H9 (cell line): ENCODE results near the gene PELI2. TPM values are rescaled to one million over a fixed set of nuclear protein-coding genes. Genes with fewer than 3 reads are reported as not detected.

Experiments
- DNase-seq: peaks from one replicate; pipeline ENCODE4 v3.0.0-alpha.2; 2017
- H2AFZ ChIP-seq: one replicate; pipeline ENCODE4 v1.6.1; 2013; ENCODE audit warnings: mild to moderate bottlenecking, low read length, control low read depth, moderate library complexity
- H2AK5ac ChIP-seq: 2 replicates; pipeline ENCODE4 v1.6.1; 2013; ENCODE audit warnings: low read length, control low read depth, mixed read lengths; ENCODE audit not compliant: insufficient read length
- H2BK120ac ChIP-seq: one replicate; pipeline ENCODE4 v1.6.1; 2013; ENCODE audit warnings: low read depth, mild to moderate bottlenecking, low read length, control low read depth, inconsistent platforms; ENCODE audit not compliant: poor library complexity, severe bottlenecking
- H2BK12ac ChIP-seq: 2 replicates; pipeline ENCODE4 v1.6.1; 2013; ENCODE audit warnings: low read length, control low read depth, mixed read lengths, low read depth; ENCODE audit not compliant: insufficient read length
- H2BK15ac ChIP-seq: 2 replicates; pipeline ENCODE4 v1.6.1; 2013; ENCODE audit warnings: low read depth, low read length, control low read depth
- H2BK20ac ChIP-seq: one replicate; pipeline ENCODE4 v1.6.1; 2013; ENCODE audit warnings: low read depth, mild to moderate bottlenecking, low read length, control low read depth, inconsistent platforms; ENCODE audit not compliant: poor library complexity, severe bottlenecking
- H2BK5ac ChIP-seq: 2 replicates; pipeline ENCODE4 v1.6.1; 2013; ENCODE audit warnings: low read length, control low read depth, mixed read lengths; ENCODE audit not compliant: insufficient read length
- H3K14ac ChIP-seq: 2 replicates; pipeline ENCODE4 v1.6.1; 2013; ENCODE audit warnings: low read length, control low read depth; ENCODE audit not compliant: insufficient read depth
- H3K18ac ChIP-seq: 2 replicates; pipeline ENCODE4 v1.6.1; 2013; ENCODE audit warnings: low read depth, mild to moderate bottlenecking, mixed read lengths, low read length, control low read depth; ENCODE audit not compliant: insufficient read length
- H3K23ac ChIP-seq: 2 replicates; pipeline ENCODE4 v1.6.1; 2013; ENCODE audit warnings: low read length, control low read depth, mixed read lengths, low read depth; ENCODE audit not compliant: insufficient read length
- H3K23me2 ChIP-seq: 2 replicates; pipeline ENCODE4 v1.6.1; 2013; ENCODE audit warnings: low read depth, mild to moderate bottlenecking, mixed read lengths, low read length, control low read depth; ENCODE audit not compliant: insufficient read length, poor library complexity, severe bottlenecking
- H3K27ac ChIP-seq: 2 replicates; pipeline ENCODE4 v1.5.1; 2013; ENCODE audit warnings: low read length, control low read depth, mixed read lengths, low read depth; ENCODE audit not compliant: insufficient read length
- H3K27me3 ChIP-seq: 2 replicates; pipeline ENCODE4 v1.6.1; 2013; ENCODE audit warnings: low read length, control low read depth, inconsistent platforms; ENCODE audit not compliant: insufficient read depth
- H3K4ac ChIP-seq: 2 replicates; pipeline ENCODE4 v1.6.1; 2013; ENCODE audit warnings: low read depth, mild to moderate bottlenecking, control low read depth, inconsistent platforms, low read length, moderate library complexity
- H3K4me1 ChIP-seq: 2 replicates; pipeline ENCODE4 v1.6.1; 2013; ENCODE audit warnings: low read length, control low read depth, inconsistent platforms; ENCODE audit not compliant: insufficient read depth
- H3K4me2 ChIP-seq: 2 replicates; pipeline ENCODE4 v1.6.1; 2013; ENCODE audit warnings: low read length, control low read depth, mixed read lengths; ENCODE audit not compliant: insufficient read length, insufficient read depth
- H3K56ac ChIP-seq: 2 replicates; pipeline ENCODE4 v1.6.1; 2013; ENCODE audit warnings: low read depth, mild to moderate bottlenecking, mixed read lengths, low read length, control low read depth; ENCODE audit not compliant: insufficient read length
- H3K79me1 ChIP-seq: 2 replicates; pipeline ENCODE4 v1.6.1; 2013; ENCODE audit warnings: low read depth, mild to moderate bottlenecking, moderate library complexity, low read length, control low read depth, inconsistent platforms; ENCODE audit not compliant: insufficient read depth, poor library complexity, severe bottlenecking
- H3K79me2 ChIP-seq: 2 replicates; pipeline ENCODE4 v1.6.1; 2013; ENCODE audit warnings: low read length, control low read depth, inconsistent platforms; ENCODE audit not compliant: insufficient read depth
- H3K9ac ChIP-seq: 2 replicates; pipeline ENCODE4 v1.6.1; 2013; ENCODE audit warnings: low read length, control low read depth, mixed read lengths; ENCODE audit not compliant: insufficient read length; ENCODE audit errors: extremely low read depth
- H3K9me3 ChIP-seq: one replicate; pipeline ENCODE4 v1.6.1; 2013; ENCODE audit warnings: low read depth, low read length, inconsistent platforms; ENCODE audit not compliant: control insufficient read depth
- H3T11ph ChIP-seq: one replicate; pipeline ENCODE4 v1.6.1; 2013; ENCODE audit warnings: mild to moderate bottlenecking, low read length, control low read depth, inconsistent platforms
- H4K20me1 ChIP-seq: one replicate; pipeline ENCODE4 v1.6.1; 2013; ENCODE audit not compliant: control insufficient read depth, insufficient read length, insufficient read depth
- H4K5ac ChIP-seq: 2 replicates; pipeline ENCODE4 v1.6.1; 2013; ENCODE audit warnings: low read depth, mild to moderate bottlenecking, mixed read lengths, low read length, control low read depth; ENCODE audit not compliant: insufficient read length
- H4K8ac ChIP-seq: replicated peaks from 2 replicates; pipeline ENCODE4 v1.6.1; 2013; ENCODE audit warnings: low read length, control low read depth, mixed read lengths, low read depth; ENCODE audit not compliant: insufficient read length
- H4K91ac ChIP-seq: 2 replicates; pipeline ENCODE4 v1.6.1; 2013; ENCODE audit warnings: low read depth, mild to moderate bottlenecking, moderate library complexity, mixed read lengths, low read length, control low read depth; ENCODE audit not compliant: insufficient read length
- H3K27ac Mint-ChIP-seq, 3 experiments: 2 replicates in 2 of 3; 3 replicates in 1 of 3; pipeline ENCODE4 v1.8.0; 2020 to 2021; ENCODE audit warnings: mixed read lengths in 3 of 3, mild to moderate bottlenecking in 1 of 3, moderate library complexity in 1 of 3
- H3K27me3 Mint-ChIP-seq: 2 replicates; pipeline ENCODE4 v1.8.0; 2021; ENCODE audit warnings: low read depth, mild to moderate bottlenecking, moderate library complexity, mixed read lengths
- H3K36me3 Mint-ChIP-seq, 3 experiments: 2 replicates in 2 of 3; 3 replicates in 1 of 3; pipeline ENCODE4 v1.8.0; 2020 to 2021; ENCODE audit warnings: low read depth in 3 of 3, mixed read lengths in 3 of 3; ENCODE audit not compliant: insufficient read depth in 1 of 3
- H3K4me1 Mint-ChIP-seq, 2 experiments: 2 replicates each; pipeline ENCODE4 v1.8.0; 2020; ENCODE audit warnings: mixed read lengths in 2 of 2
- H3K4me3 Mint-ChIP-seq, 2 experiments: 2 replicates in 1 of 2; 3 replicates in 1 of 2; pipeline ENCODE4 v1.8.0; 2020 to 2021; ENCODE audit warnings: mild to moderate bottlenecking in 2 of 2, mixed read lengths in 2 of 2, moderate library complexity in 1 of 2
- H3K9me3 Mint-ChIP-seq, 2 experiments: 2 replicates in 1 of 2; 3 replicates in 1 of 2; pipeline ENCODE4 v1.8.0; 2020; ENCODE audit warnings: mild to moderate bottlenecking in 2 of 2, mixed read lengths in 2 of 2, moderate library complexity in 1 of 2
- CTCF ChIP-seq: fragments of 200-600 bp; sonication (generic); conservative IDR thresholded peaks from 3 replicates; pipeline ENCODE4 v1.8.0; 2021; ENCODE audit warnings: antibody characterized with exemption, mild to moderate bottlenecking
- WGBS: extraction: QIAGEN DNeasy Blood & Tissue Kit; methylation state at CpG from one replicate; pipeline ENCODE4 v1.1.7; 2013; ENCODE audit warnings: missing lambda C conversion rate, low lambda C conversion rate, mixed read lengths; ENCODE audit not compliant: insufficient read length; ENCODE audit errors: extremely low coverage; 5-methylcytosine and 5-hydroxymethylcytosine counted together
- total RNA-seq: library from RNA; stranded (reverse); gene quantifications from 2 replicates; pipeline ENCODE4 v1.2.1, GENCODE V29; 2021

Gene PELI2
- total RNA-seq, 1 experiment from 2014 or later = 18.0 TPM

DNA sequence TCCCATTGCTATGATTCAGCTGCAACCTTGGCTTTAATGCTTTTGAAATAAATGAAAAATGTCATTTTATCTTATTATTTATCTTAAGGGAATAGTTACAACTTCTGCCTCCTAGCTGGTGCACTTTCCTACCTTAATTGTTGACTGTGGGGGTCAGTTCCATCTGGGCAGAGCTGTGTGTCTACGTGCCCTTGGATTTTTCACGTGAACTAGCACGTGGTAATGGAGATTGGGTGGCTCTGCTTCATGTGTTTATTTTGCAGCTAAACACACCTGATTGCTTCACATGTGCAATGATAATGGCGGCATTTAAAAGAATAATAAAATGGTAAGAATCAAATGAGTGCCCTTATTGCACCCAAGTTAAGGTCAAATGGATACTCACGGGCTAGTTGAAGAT, 10.6 kb upstream of the PELI2 start:
- H2BK5ac ChIP-seq = no peak overlapping the region
- no peak overlapping the region for H3K18ac ChIP-seq
- H3K4me1 Mint-ChIP-seq = no peaks in the 10 kb centered on the region
- no peak overlapping the region for H2BK120ac ChIP-seq
- no peak overlapping the region for H3K9ac ChIP-seq
- H3K9me3 ChIP-seq = no peaks in the 10 kb centered on the region
- H3K27me3 Mint-ChIP-seq = no peaks in the 10 kb centered on the region
- no peak overlapping the region for H2BK15ac ChIP-seq
- H3K27ac Mint-ChIP-seq = no peak overlapping the region
- H4K91ac ChIP-seq = no peak overlapping the region
- H2BK12ac ChIP-seq = no peak overlapping the region
- no peaks in the 10 kb centered on the region; a peak in 1 of 7 replicates for H3K36me3 Mint-ChIP-seq
- no peaks in the 10 kb centered on the region for H3K79me2 ChIP-seq
- no peaks in the 10 kb centered on the region for H3K23me2 ChIP-seq
- no peak overlapping the region for H3K4me2 ChIP-seq
- no peak for DNase-seq
- no peak overlapping the region for H4K8ac ChIP-seq
- H3K4me1 ChIP-seq = no peaks in the 10 kb centered on the region
- H3K27me3 ChIP-seq = no peaks in the 10 kb centered on the region
- no peaks in the 10 kb centered on the region for H3K9me3 Mint-ChIP-seq
- H3K56ac ChIP-seq = no peak overlapping the region
- H3K4me3 Mint-ChIP-seq = no peak overlapping the region
- H3K14ac ChIP-seq = no peak overlapping the region
- no peak overlapping the region for H3K27ac ChIP-seq
- H4K5ac ChIP-seq = no peak overlapping the region
- no peak overlapping the region for H3K4ac ChIP-seq
- TF ChIP-seq CTCF = no peak
- no CpG with 5 or more reads among the region's 5 CpGs for WGBS
- H2BK20ac ChIP-seq = no peak overlapping the region
- H2AFZ ChIP-seq = no peak overlapping the region
- H4K20me1 ChIP-seq = no peaks in the 10 kb centered on the region
- no peak overlapping the region for H3K23ac ChIP-seq
- H3K79me1 ChIP-seq = no peaks in the 10 kb centered on the region
- no peak overlapping the region for H2AK5ac ChIP-seq
- H3T11ph ChIP-seq = no peak overlapping the region
